HL-60 (cell line): ENCODE data around the gene UBXN11.

Experiments used
- CTCF ChIP-seq: IDR thresholded peaks from one replicate; pipeline ENCODE4 v1.5.1; 2011; ENCODE audit warnings: low read length, control low read depth, inconsistent platforms; ENCODE audit not compliant: insufficient read depth
- GABPA ChIP-seq: IDR thresholded peaks from 2 replicates; pipeline ENCODE4 v1.6.1; 2012; ENCODE audit warnings: low read depth
- POLR2AphosphoS5 ChIP-seq: IDR thresholded peaks from 2 replicates; pipeline ENCODE4 v1.6.1; 2012; ENCODE audit warnings: low read depth
- REST ChIP-seq: IDR thresholded peaks from 2 replicates; pipeline ENCODE4 v1.6.1; 2012; ENCODE audit warnings: low read depth; ENCODE audit not compliant: insufficient replicate concordance
- SPI1 ChIP-seq: IDR thresholded peaks from 2 replicates; pipeline ENCODE4 v1.6.1; 2012; ENCODE audit warnings: low read depth, mild to moderate bottlenecking, borderline replicate concordance

GRCh38 chr1:26352338-26352679 lies 45.9 kb upstream of the UBXN11 start:
- TF ChIP-seq CTCF (no peak), GABPA (no peak), POLR2AphosphoS5 (no peak), REST (no peak), SPI1 (no peak)
